Left lung (tissue), 10 donors: ENCODE data around the gene MT1H. TPM values are rescaled to one million over a fixed set of nuclear protein-coding genes. Genes with fewer than 3 reads are reported as not detected.

Source experiments
- ATAC-seq: fragments of 200-7000 bp; cut with Tn5 transposase; one replicate; pipeline ENCODE4 v1.9.1; 2020; ENCODE audit warnings: moderate library complexity
- DNase-seq, 4 donors: peaks; one replicate each; pipeline ENCODE4 v3.0.0-alpha.2; 2013 to 2020
- H3K27ac ChIP-seq, 2 donors: fragments of 200-600 bp; sonication (generic) in 1 of 2; one replicate each; pipeline versions ENCODE4 v1.5.0 to v1.8.0; 2020 to 2021
- H3K27me3 ChIP-seq, 2 donors: fragments of 200-600 bp; sonication (generic) in 1 of 2; one replicate each; pipeline versions ENCODE4 v1.5.0 to v1.8.0; 2020 to 2021
- H3K36me3 ChIP-seq, 2 donors: fragments of 200-600 bp; sonication (generic) in 1 of 2; one replicate each; pipeline versions ENCODE4 v1.5.0 to v1.8.0; 2020 to 2021
- H3K4me1 ChIP-seq, 2 donors: fragments of 200-600 bp; one replicate each; pipeline ENCODE4 v1.8.0; 2021
- H3K4me3 ChIP-seq, 2 donors: fragments of 200-600 bp; sonication (generic) in 1 of 2; one replicate each; pipeline versions ENCODE4 v1.5.0 to v1.8.0; 2020 to 2021; ENCODE audit warnings: mild to moderate bottlenecking in 1 of 2
- H3K9me3 ChIP-seq, 2 donors: fragments of 200-600 bp; sonication (generic) in 1 of 2; one replicate each; pipeline versions ENCODE4 v1.5.0 to v1.8.0; 2020 to 2021
- CTCF ChIP-seq, 2 donors: fragments of 200-600 bp; sonication (generic) in 1 of 2; IDR thresholded peaks; one replicate each; pipeline versions ENCODE4 v1.5.0 to v1.8.0; 2021; ENCODE audit warnings: antibody characterized with exemption in 2 of 2
- intact Hi-C, 2 donors: fragments of 100-400 bp; cut with DNase I; formaldehyde crosslinking; loops; one replicate each; pipeline versions ENCODE4 v1.11.2 to v1.14.2; 2022
- polyA plus RNA-seq, 6 donors: library from polyadenylated mRNA; unstranded; fragments of 120-200 nt; gene quantifications; one replicate each; pipeline ENCODE4 v1.2.1, GENCODE V29; 2013; ENCODE audit not compliant: insufficient read length in 6 of 6
- total RNA-seq, 2 donors: library from RNA; stranded (reverse); fragmentation: NEBNext Ultra II Directional; extraction: Animal tissue kit (Norgen Biotek cat#: 25700); gene quantifications; one replicate each; pipeline ENCODE4 v1.2.1, GENCODE V29; 2021
- donor health status: DM: no; HTN: yes; CAD: no.
- donor health status: DM: no; HTN: no; CAD: no.

The MT1H gene
- total and polyA plus RNA-seq, 8 donors = 1.1 to 2.3 (median 2.2) TPM; not detected in 4

GRCh38 chr16:56675685-56676210, 6.1 kb downstream of the MT1H start:
- ATAC-seq = peak; percentile 46
- peak overlapping the region; percentile 6 to 21 for H3K4me3 ChIP-seq
- intact Hi-C loops = no loop called here

GRCh38 chr16:56677474-56677873, 7.9 kb downstream of the MT1H start:
- ATAC-seq (no peak), DNase-seq (no peak)
- H3K27ac ChIP-seq = no peak overlapping the region
- peaks cover under 1 to 8% of the 10 kb centered on the region in 2 donors for H3K4me1 ChIP-seq
- peaks cover 5 to 43% of the 10 kb centered on the region in 2 donors for H3K27me3 ChIP-seq
- intact Hi-C loops = no loop called here
- no peaks in the 10 kb centered on the region for H3K36me3 ChIP-seq
- H3K9me3 ChIP-seq = no peaks in the 10 kb centered on the region
- no peak overlapping the region for H3K4me3 ChIP-seq
- no peak for TF ChIP-seq CTCF (IDR thresholded peaks at IDR 0.05)

More at GRCh38 chr16:56675685-56676210, 6.1 kb downstream of the MT1H start:
- no peak for TF ChIP-seq CTCF (IDR thresholded peaks at IDR 0.05)
- Histone ChIP-seq H3K27ac (no peak overlapping the region), H3K36me3 (no peaks in the 10 kb centered on the region), H3K27me3 (peaks cover 5 to 60% of the 10 kb centered on the region in 2 donors), H3K9me3 (no peaks in the 10 kb centered on the region), H3K4me1 (no peaks in the 10 kb centered on the region)
- DNase-seq = no peak

- peaks cover 5 to 26% of the 10 kb centered on the region in 2 donors for H3K27me3 ChIP-seq
- no peak overlapping the region for H3K4me3 ChIP-seq
- peaks cover 10 to 18% of the 10 kb centered on the region in 2 donors for H3K4me1 ChIP-seq
- no peaks in the 10 kb centered on the region for H3K9me3 ChIP-seq
- intact Hi-C loops = no loop called here
- no peak for DNase-seq
- no peak overlapping the region for H3K27ac ChIP-seq
- ATAC-seq = no peak
- H3K36me3 ChIP-seq = no peaks in the 10 kb centered on the region
- TF ChIP-seq CTCF (IDR thresholded peaks at IDR 0.05) = no peak
Observed at GRCh38 chr16:56679078-56679730, 9.6 kb downstream of the MT1H start.

- Histone ChIP-seq H3K27me3 (peaks cover 5 to 21% of the 10 kb centered on the region in 2 donors), H3K4me3 (no peak overlapping the region), H3K36me3 (no peaks in the 10 kb centered on the region), H3K9me3 (no peaks in the 10 kb centered on the region), H3K27ac (no peak overlapping the region), H3K4me1 (peaks cover 10 to 18% of the 10 kb centered on the region in 2 donors)
- intact Hi-C loops = no loop called here
- no peak for TF ChIP-seq CTCF (IDR thresholded peaks at IDR 0.05)
- DNase-seq (no peak), ATAC-seq (no peak)
Observed at GRCh38 chr16:56679818-56680217, 10.2 kb downstream of the MT1H start.

- Histone ChIP-seq H3K4me3 (peak within 1 kb of the TSS; percentile 55), H3K27me3 (no peaks in the 10 kb centered on the region), H3K9me3 (peaks cover 0 to 7% of the 10 kb centered on the region in 2 donors), H3K27ac (peak within 1 kb of the TSS; percentile 58 to 80), H3K36me3 (no peaks in the 10 kb centered on the region), H3K4me1 (peaks cover 10 to 18% of the 10 kb centered on the region in 2 donors)
- peak; percentile 100 for ATAC-seq
- intact Hi-C loops = no loop called here
- DNase-seq = peak; percentile 72 to 97 (median 90)
- no peak for TF ChIP-seq CTCF (IDR thresholded peaks at IDR 0.05)
Observed at GRCh38 chr16:56681939-56682702, 12.5 kb downstream of the MT1H start, which contains the start of gene MT1X. TSS of gene MT1X (plus strand) at chr16:56682470. CDS start at chr16:56682541, 71 bp downstream.
